Panc1 (cell line): ENCODE results near the gene SPRY2. TPM values are rescaled to one million over a fixed set of nuclear protein-coding genes. Genes with fewer than 3 reads are reported as not detected.

Source experiments
- ATAC-seq: fragments of 200-7000 bp; cut with Tn5 transposase; 2 replicates; pipeline ENCODE4 v1.9.1; 2020; ENCODE audit warnings: mild to moderate bottlenecking, moderate library complexity
- BruUV-seq: library from RNA; stranded (reverse); fragments of 400-500 nt; replicated peaks from 2 replicates; lab custom pipeline; 2021; lab: Mats Ljungman, UMichigan
- CTCF ChIA-PET: fragments of 300-600 bp; sonication (Branson Sonifier 250); formaldehyde crosslinking; loops from one replicate; lab custom pipeline; 2022; ENCODE audit warnings: antibody characterized with exemption; lab: Charles Lee
- POLR2A ChIA-PET: fragments of 300-600 bp; sonication (Branson Sonifier 250); formaldehyde crosslinking; loops from one replicate; lab custom pipeline; 2022; ENCODE audit warnings: antibody characterized with exemption; lab: Charles Lee
- DNase-seq: peaks from one replicate; pipeline ENCODE4 v3.0.0-alpha.2; 2010; ENCODE audit warnings: low read depth, low spot score
- H3K27ac ChIP-seq: 2 replicates; pipeline ENCODE4 v1.5.1; 2011; ENCODE audit warnings: mild to moderate bottlenecking, low read length, inconsistent platforms
- H3K27me3 ChIP-seq: fragments of 200-500 bp; sonication (Bioruptor generic); 2 replicates; pipeline ENCODE4 v1.6.0; 2014; ENCODE audit warnings: low read length, inconsistent platforms; ENCODE audit not compliant: control insufficient read depth, insufficient read depth
- H3K36me3 ChIP-seq: fragments of 200-500 bp; sonication (Bioruptor generic); 2 replicates; pipeline ENCODE4 v1.5.1; 2014; ENCODE audit warnings: inconsistent platforms, mild to moderate bottlenecking, low read length, moderate library complexity; ENCODE audit not compliant: control insufficient read depth, insufficient read depth
- H3K4me1 ChIP-seq: 2 replicates; pipeline ENCODE4 v1.5.1; 2011; ENCODE audit warnings: inconsistent platforms, mild to moderate bottlenecking, low read length, moderate library complexity; ENCODE audit not compliant: control insufficient read depth, insufficient read depth
- H3K4me3 ChIP-seq, 2 experiments: 2 replicates each; pipeline ENCODE4 v1.5.1; 2011 to 2012; ENCODE audit warnings: low read depth in 2 of 2, low read length in 2 of 2, mild to moderate bottlenecking in 2 of 2, inconsistent platforms in 1 of 2, moderate library complexity in 1 of 2
- H3K9me3 ChIP-seq: fragments of 200-500 bp; sonication (Bioruptor generic); 2 replicates; pipeline ENCODE4 v1.5.1; 2014; ENCODE audit warnings: low read depth, mild to moderate bottlenecking, inconsistent platforms, low read length, moderate library complexity; ENCODE audit not compliant: control insufficient read depth, insufficient read depth
- POLR2AphosphoS5 ChIP-seq: IDR thresholded peaks from 2 replicates; pipeline ENCODE4 v1.6.1; 2012; ENCODE audit warnings: mild to moderate bottlenecking, low read depth, low read length, moderate library complexity
- SIN3A ChIP-seq: IDR thresholded peaks from 2 replicates; pipeline ENCODE4 v1.6.1; 2012; ENCODE audit warnings: low read depth, mild to moderate bottlenecking, low read length, moderate library complexity, borderline replicate concordance; ENCODE audit not compliant: insufficient read depth
- TCF7L2 ChIP-seq: IDR thresholded peaks from 2 replicates; pipeline ENCODE4 v1.6.1; 2011; ENCODE audit warnings: mild to moderate bottlenecking, low read depth, low read length, inconsistent platforms
- in situ Hi-C: cut with HindIII; loops from 2 replicates; pipeline ENCODE4 v1.10.0; 2016; ENCODE audit warnings: low sequenced_read_pairs, low pct_unique_long_range_greater_than_20kb
- intact Hi-C: fragments of 100-400 bp; cut with micrococcal nuclease; formaldehyde crosslinking; loops from one replicate; pipeline ENCODE4 v1.10.0; 2022; ENCODE audit not compliant: unreplicated experiment
- total RNA-seq: library from RNA; stranded (reverse); gene quantifications from one replicate; pipeline ENCODE4 v1.2.1, GENCODE V29; 2021; ENCODE audit not compliant: unreplicated experiment
- TF ChIP-seq, protein P1 (sequence below), 2 experiments: IDR thresholded peaks; 2 replicates each; pipeline ENCODE4 v1.6.1; 2011 to 2012; ENCODE audit warnings: low read depth in 2 of 2, control low read depth in 1 of 2, low read length in 1 of 2, mild to moderate bottlenecking in 1 of 2, moderate library complexity in 1 of 2; ENCODE audit not compliant: insufficient read depth in 1 of 2
- TF ChIP-seq, protein P2 (sequence below): fragments of 450-650 bp; IDR thresholded peaks from 2 replicates; pipeline ENCODE4 v1.5.1; 2017; ENCODE audit warnings: mild to moderate bottlenecking

Gene SPRY2
- total RNA-seq, 1 experiment from 2014 or later, result 18.2 TPM

DNA sequence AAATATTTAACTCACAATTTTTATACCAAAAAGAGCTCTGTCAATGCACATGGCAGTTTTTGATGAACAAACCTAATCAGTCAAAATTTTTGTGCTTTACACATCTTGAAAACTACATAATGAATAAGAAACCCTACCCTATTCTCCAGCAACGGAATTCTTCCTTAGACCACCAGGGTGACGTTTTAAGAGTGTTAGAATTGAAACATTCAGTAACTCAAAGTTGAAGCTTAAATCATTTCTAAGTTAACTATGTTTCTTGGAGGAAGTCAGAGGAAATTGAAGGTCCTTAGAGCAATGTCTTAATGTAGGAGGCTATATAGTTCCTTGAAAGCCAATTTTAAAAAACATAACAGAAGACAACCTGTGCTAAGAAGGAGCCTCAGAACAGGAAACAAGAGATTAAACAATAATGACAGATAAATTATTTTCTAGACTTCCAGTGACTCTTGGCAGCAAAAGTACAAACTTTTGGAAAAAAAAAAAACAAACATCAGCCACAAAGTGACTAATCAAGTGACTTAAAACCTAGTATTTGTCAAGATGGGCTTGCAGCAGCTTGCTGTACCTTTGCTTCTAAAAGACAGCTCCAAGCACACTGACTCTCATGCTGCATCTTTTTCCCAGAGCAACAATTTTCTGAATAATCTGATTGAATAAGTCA is 6.2 kb downstream of the SPRY2 start:
- CTCF ChIA-PET, result no interaction called here
- peaks cover 10% of the 10 kb centered on the region; the same call in 1 of the 2 replicates for H3K36me3 ChIP-seq
- no peak for ATAC-seq
- TF ChIP-seq TCF7L2 (no peak), SIN3A (no peak), POLR2AphosphoS5 (no peak)
- TF ChIP-seq, protein P1, sequence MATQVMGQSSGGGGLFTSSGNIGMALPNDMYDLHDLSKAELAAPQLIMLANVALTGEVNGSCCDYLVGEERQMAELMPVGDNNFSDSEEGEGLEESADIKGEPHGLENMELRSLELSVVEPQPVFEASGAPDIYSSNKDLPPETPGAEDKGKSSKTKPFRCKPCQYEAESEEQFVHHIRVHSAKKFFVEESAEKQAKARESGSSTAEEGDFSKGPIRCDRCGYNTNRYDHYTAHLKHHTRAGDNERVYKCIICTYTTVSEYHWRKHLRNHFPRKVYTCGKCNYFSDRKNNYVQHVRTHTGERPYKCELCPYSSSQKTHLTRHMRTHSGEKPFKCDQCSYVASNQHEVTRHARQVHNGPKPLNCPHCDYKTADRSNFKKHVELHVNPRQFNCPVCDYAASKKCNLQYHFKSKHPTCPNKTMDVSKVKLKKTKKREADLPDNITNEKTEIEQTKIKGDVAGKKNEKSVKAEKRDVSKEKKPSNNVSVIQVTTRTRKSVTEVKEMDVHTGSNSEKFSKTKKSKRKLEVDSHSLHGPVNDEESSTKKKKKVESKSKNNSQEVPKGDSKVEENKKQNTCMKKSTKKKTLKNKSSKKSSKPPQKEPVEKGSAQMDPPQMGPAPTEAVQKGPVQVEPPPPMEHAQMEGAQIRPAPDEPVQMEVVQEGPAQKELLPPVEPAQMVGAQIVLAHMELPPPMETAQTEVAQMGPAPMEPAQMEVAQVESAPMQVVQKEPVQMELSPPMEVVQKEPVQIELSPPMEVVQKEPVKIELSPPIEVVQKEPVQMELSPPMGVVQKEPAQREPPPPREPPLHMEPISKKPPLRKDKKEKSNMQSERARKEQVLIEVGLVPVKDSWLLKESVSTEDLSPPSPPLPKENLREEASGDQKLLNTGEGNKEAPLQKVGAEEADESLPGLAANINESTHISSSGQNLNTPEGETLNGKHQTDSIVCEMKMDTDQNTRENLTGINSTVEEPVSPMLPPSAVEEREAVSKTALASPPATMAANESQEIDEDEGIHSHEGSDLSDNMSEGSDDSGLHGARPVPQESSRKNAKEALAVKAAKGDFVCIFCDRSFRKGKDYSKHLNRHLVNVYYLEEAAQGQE (IDR thresholded peaks at IDR 0.05; ENCODE audit: insufficient read depth in 1 of 2, low read depth in 2 of 2, low read length in 1 of 2), result no peak
- TF ChIP-seq, protein P2, sequence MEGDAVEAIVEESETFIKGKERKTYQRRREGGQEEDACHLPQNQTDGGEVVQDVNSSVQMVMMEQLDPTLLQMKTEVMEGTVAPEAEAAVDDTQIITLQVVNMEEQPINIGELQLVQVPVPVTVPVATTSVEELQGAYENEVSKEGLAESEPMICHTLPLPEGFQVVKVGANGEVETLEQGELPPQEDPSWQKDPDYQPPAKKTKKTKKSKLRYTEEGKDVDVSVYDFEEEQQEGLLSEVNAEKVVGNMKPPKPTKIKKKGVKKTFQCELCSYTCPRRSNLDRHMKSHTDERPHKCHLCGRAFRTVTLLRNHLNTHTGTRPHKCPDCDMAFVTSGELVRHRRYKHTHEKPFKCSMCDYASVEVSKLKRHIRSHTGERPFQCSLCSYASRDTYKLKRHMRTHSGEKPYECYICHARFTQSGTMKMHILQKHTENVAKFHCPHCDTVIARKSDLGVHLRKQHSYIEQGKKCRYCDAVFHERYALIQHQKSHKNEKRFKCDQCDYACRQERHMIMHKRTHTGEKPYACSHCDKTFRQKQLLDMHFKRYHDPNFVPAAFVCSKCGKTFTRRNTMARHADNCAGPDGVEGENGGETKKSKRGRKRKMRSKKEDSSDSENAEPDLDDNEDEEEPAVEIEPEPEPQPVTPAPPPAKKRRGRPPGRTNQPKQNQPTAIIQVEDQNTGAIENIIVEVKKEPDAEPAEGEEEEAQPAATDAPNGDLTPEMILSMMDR, result no peak
- intact Hi-C loops (loop anchor here (10.0 kb wide), 2 partner anchors 200 to 290 kb away; no protein-coding TSS in a partner anchor), in situ Hi-C loops (no loop called here)
- DNase-seq, result no peak
- peaks cover 13% of the 10 kb centered on the region; the same call in 1 of the 2 replicates for H3K4me1 ChIP-seq
- POLR2A ChIA-PET, result interaction anchor here (0.6 to 0.7 kb wide), 3 partner anchors 377 to 769 kb away, joined by 7 to 15 read pairs (median 8); no protein-coding TSS in a partner anchor
- H3K9me3 ChIP-seq, result no peaks in the 10 kb centered on the region
- BruUV-seq, result no TSS peak
- no peaks in the 10 kb centered on the region for H3K27me3 ChIP-seq
- peak overlapping the region; percentile 24 to 90; a peak in 3 of 4 replicates for H3K4me3 ChIP-seq
- H3K27ac ChIP-seq, result peak overlapping the region; percentile 73

DNA sequence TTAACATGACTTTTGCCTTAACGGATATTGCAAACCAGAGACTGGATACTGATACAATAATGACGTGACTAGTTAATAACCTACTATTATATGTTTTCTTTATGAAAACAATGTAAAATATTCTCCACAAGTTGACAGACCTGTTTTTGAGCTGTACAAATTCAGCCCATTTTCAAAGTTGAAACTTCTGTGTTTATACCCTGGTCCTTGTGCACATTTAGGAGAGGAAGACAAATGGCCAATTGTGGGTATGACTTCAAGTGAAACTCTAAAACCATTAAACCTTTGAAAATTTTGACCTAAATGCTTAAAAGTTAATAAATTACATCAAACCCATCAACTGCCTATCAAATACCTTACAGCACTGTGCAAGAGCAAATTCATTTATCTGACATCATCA is 8.9 kb downstream of the SPRY2 start:
- ATAC-seq, result no peak
- Histone ChIP-seq H3K36me3 (peaks cover 10% of the 10 kb centered on the region; the same call in 1 of the 2 replicates), H3K4me3 (no peak overlapping the region), H3K27me3 (no peaks in the 10 kb centered on the region), H3K4me1 (peaks cover 13% of the 10 kb centered on the region; the same call in 1 of the 2 replicates), H3K27ac (0 out of 2 replicates have a peak overlapping the region, but pooled peaks have one; percentile 29), H3K9me3 (no peaks in the 10 kb centered on the region)
- no TSS peak for BruUV-seq
- POLR2A ChIA-PET, result no interaction called here
- no peak for TF ChIP-seq SIN3A
- TF ChIP-seq, protein P2, result no peak
- TF ChIP-seq POLR2AphosphoS5, result no peak
- no peak for DNase-seq
- intact Hi-C loops (loop anchor here (10.0 kb wide), 2 partner anchors 197 to 287 kb away; no protein-coding TSS in a partner anchor), in situ Hi-C loops (no loop called here)
- CTCF ChIA-PET, result no interaction called here
